A673 (cell line): ENCODE results near the gene KLHL30.

Source experiments
- EZH2 ChIP-seq: fragments of 200-600 bp; sonication (generic); IDR thresholded peaks from 2 replicates; pipeline ENCODE4 v1.6.1; 2017; ENCODE audit warnings: borderline replicate concordance, low read depth, mild to moderate bottlenecking, mixed read lengths, antibody characterized with exemption, low read length; ENCODE audit not compliant: poor library complexity, severe bottlenecking
- TF ChIP-seq, protein P1 (sequence below): fragments of 300-800, 200-600 bp; sonication (generic); conservative IDR thresholded peaks from 2 replicates; pipeline ENCODE4 v1.5.1; 2017; ENCODE audit warnings: low read depth, mild to moderate bottlenecking, antibody characterized with exemption, low read length, moderate library complexity, mixed read lengths

DNA sequence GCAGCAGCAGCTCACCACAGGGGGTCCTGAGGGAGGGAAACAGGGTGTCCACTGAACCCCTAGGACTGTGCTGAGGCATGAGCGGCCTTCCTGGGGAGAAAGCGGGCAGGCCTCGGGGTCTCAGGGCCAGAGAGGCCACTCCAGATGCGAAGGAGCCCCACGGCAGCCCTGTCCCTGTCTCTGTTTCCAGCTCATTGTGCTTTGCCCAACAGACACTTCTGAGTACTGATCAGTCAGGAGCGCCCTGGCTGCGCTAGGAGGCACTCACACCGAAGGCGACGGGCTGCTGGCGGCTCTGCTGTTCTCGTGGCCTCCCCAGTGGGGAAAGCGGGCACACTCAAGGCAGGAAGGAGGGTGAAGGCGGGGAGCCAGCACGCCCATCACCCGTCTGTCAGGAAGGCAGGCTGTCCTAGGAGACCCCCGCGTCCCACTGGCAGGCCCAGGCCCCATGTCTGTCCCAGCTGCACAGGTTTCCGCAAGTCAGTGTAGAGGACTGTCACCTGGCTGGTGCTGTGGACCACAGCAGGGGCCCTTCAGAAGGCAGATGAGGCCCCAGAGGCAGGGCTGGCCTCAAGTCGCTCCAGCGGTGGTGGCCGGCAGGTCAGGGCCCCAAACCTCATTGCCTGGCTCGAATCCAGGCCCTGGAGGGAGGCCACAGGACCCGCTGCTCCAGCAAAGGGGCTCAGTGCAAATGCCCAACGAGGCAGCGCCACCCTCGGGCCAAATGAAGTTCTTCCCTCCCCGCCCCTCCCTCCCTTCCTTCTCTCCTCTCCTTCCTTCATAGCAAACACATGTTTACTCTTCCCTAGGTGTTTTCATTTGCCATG lies 31.6 kb upstream of the KLHL30 start:
- TF ChIP-seq, protein P1, sequence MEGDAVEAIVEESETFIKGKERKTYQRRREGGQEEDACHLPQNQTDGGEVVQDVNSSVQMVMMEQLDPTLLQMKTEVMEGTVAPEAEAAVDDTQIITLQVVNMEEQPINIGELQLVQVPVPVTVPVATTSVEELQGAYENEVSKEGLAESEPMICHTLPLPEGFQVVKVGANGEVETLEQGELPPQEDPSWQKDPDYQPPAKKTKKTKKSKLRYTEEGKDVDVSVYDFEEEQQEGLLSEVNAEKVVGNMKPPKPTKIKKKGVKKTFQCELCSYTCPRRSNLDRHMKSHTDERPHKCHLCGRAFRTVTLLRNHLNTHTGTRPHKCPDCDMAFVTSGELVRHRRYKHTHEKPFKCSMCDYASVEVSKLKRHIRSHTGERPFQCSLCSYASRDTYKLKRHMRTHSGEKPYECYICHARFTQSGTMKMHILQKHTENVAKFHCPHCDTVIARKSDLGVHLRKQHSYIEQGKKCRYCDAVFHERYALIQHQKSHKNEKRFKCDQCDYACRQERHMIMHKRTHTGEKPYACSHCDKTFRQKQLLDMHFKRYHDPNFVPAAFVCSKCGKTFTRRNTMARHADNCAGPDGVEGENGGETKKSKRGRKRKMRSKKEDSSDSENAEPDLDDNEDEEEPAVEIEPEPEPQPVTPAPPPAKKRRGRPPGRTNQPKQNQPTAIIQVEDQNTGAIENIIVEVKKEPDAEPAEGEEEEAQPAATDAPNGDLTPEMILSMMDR: peak; percentile 38
- TF ChIP-seq EZH2: no peak
